Testis (tissue), 3 donors: ENCODE measurements around the gene OSCAR. TPM values are rescaled to one million over a fixed set of nuclear protein-coding genes. Genes with fewer than 3 reads are reported as not detected.

Experiments
- DNase-seq: peaks from one replicate; pipeline ENCODE4 v3.0.0-alpha.2; 2019
- H3K27ac ChIP-seq, 2 donors: fragments of 200-600 bp; sonication (generic); one replicate each; pipeline ENCODE4 v1.5.1; 2019
- H3K27me3 ChIP-seq: fragments of 200-600 bp; sonication (generic); one replicate; pipeline ENCODE4 v1.5.1; 2019
- H3K36me3 ChIP-seq: fragments of 200-600 bp; sonication (generic); one replicate; pipeline ENCODE4 v1.5.1; 2017; ENCODE audit warnings: low read depth; ENCODE audit errors: missing control alignments
- H3K4me1 ChIP-seq: fragments of 200-600 bp; sonication (generic); one replicate; pipeline ENCODE4 v1.5.1; 2019
- H3K4me3 ChIP-seq, 2 donors: fragments of 200-600 bp; sonication (generic); one replicate each; pipeline ENCODE4 v1.5.1; 2017 to 2019
- H3K9me3 ChIP-seq: fragments of 200-600 bp; sonication (generic); one replicate; pipeline ENCODE4 v1.5.1; 2017
- POLR2A ChIP-seq: fragments of 450-650 bp; IDR thresholded peaks from one replicate; pipeline ENCODE4 v1.6.1; 2017; ENCODE audit warnings: antibody characterized with exemption, mild to moderate bottlenecking, moderate library complexity
- WGBS, 2 donors: methylation state at CpG; one replicate each; pipeline ENCODE4 v1.1.5; 2018; 5-methylcytosine and 5-hydroxymethylcytosine counted together
- intact Hi-C: fragments of 100-400 bp; cut with DNase I; formaldehyde crosslinking; loops from one replicate; pipeline ENCODE4 v1.15.1; 2023; ENCODE audit warnings: low total_unique reads
- polyA plus RNA-seq: library from polyadenylated mRNA; stranded (reverse); fragments of 350-450 nt; fragmentation: Illumina TruSeq; extraction: RNeasy Lipid Tissue Mini Kit (QIAGEN cat#74804); gene quantifications from one replicate; pipeline ENCODE4 v1.2.3, GENCODE V29; 2014; ENCODE audit warnings: low read depth, low replicate concordance; ENCODE audit not compliant: insufficient read depth
- total RNA-seq, 2 donors: library from RNA; depleted of rRNA; stranded (reverse); fragments of >200 nt; gene quantifications; one replicate each; pipeline ENCODE4 v1.2.3, GENCODE V29; 2016
- TF ChIP-seq, protein P1 (sequence below), 3 experiments: fragments of 450-650 bp in 2 of 3; fragments of 200-600 bp in 1 of 3; sonication (generic) in 1 of 3; IDR thresholded peaks; one replicate each; pipeline ENCODE4 v1.5.1; 2016 to 2019; ENCODE audit warnings: antibody characterized with exemption in 3 of 3, mild to moderate bottlenecking in 2 of 3, moderate library complexity in 1 of 3

OSCAR gene
- total and polyA plus RNA-seq, 3 donors from 2014 or later, result 1.2 to 1.7 (median 1.7) TPM

DNA sequence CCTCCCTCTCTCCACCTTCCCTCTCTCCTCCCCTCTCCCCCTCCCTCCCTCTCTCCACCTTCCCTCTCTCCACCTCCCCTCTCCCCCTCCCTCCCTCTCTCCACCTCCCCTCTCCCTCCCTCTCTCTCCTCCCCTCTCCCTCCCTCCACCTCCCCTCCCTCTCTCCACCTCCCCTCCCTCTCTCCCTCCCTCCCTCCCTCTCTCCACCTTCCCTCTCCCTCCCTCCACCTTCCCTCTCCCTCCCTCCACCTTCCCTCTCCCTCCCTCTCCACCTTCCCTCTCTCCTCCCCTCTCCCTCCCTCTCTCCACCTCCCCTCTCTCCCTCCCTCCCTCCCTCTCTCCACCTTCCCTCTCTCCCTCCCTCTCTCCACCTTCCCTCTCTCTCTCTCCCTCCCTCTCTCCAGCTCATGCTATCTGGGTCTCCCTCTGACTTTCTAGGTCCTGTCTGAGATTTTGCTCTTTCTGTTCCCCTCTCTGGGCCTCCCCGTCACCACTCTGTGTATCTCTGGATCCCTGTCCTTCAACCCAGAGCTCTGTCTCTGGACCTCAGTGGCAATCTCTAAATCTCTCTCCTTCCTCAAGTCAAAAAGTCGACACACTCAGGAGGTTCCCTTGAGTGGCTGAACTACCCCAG is 33.5 kb upstream of the OSCAR start:
- WGBS, 2 donors, result 63 to 64% methylated on average over 2 of the region's 2 CpGs
- DNase-seq, result no peak
- TF ChIP-seq, protein P1, sequence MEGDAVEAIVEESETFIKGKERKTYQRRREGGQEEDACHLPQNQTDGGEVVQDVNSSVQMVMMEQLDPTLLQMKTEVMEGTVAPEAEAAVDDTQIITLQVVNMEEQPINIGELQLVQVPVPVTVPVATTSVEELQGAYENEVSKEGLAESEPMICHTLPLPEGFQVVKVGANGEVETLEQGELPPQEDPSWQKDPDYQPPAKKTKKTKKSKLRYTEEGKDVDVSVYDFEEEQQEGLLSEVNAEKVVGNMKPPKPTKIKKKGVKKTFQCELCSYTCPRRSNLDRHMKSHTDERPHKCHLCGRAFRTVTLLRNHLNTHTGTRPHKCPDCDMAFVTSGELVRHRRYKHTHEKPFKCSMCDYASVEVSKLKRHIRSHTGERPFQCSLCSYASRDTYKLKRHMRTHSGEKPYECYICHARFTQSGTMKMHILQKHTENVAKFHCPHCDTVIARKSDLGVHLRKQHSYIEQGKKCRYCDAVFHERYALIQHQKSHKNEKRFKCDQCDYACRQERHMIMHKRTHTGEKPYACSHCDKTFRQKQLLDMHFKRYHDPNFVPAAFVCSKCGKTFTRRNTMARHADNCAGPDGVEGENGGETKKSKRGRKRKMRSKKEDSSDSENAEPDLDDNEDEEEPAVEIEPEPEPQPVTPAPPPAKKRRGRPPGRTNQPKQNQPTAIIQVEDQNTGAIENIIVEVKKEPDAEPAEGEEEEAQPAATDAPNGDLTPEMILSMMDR (IDR thresholded peaks at IDR 0.05), result no peak
- no peak for TF ChIP-seq POLR2A
- intact Hi-C loops, result no loop called here
- Histone ChIP-seq H3K4me3 (no peak overlapping the region), H3K27ac (no peak overlapping the region), H3K4me1 (peaks cover 15% of the 10 kb centered on the region), H3K36me3 (no peaks in the 10 kb centered on the region), H3K27me3 (no peaks in the 10 kb centered on the region), H3K9me3 (no peaks in the 10 kb centered on the region)

DNA sequence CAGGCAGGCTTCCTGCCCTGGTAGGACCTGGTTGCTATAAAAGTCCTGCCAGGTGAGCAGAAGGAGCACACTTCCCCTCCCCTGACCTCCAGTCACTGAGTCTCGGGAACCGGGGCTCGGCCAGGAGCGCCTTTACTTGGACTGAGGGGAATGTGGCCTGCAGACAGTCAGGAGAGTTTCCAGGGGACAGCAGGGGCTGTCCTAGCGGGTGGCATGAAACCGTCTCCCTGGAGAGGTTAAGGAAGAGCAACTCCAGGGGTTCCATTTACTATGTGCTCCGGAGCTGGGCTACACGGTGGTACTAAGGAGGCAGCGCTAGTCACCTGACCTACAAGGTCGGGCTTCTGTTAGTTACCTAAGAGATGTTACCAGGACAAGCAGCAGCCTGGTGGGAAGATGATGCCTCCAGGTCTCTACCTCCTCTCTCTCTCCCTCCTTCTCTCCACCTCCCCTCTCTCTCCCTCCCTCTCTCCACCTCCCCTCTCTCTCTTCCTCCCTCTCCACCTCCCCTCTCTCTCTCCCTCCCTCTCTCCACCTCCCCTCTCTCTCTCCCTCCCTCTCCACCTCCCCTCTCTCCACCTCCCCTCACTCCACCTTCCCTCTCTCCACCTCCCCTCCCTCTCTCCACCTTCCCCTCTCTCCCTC is 32.8 kb upstream of the OSCAR start:
- no peak for DNase-seq
- H3K27me3 ChIP-seq, result no peaks in the 10 kb centered on the region
- peaks cover 9% of the 10 kb centered on the region for H3K4me1 ChIP-seq
- 72 to 76% methylated on average over 10 of the region's 10 CpGs for WGBS, 2 donors
- TF ChIP-seq POLR2A, result no peak
- TF ChIP-seq, protein P1 (IDR thresholded peaks at IDR 0.05), result no peak
- no peak overlapping the region for H3K4me3 ChIP-seq
- intact Hi-C loops, result no loop called here
- H3K27ac ChIP-seq, result no peak overlapping the region
- H3K36me3 ChIP-seq, result no peaks in the 10 kb centered on the region
- H3K9me3 ChIP-seq, result no peaks in the 10 kb centered on the region

DNA sequence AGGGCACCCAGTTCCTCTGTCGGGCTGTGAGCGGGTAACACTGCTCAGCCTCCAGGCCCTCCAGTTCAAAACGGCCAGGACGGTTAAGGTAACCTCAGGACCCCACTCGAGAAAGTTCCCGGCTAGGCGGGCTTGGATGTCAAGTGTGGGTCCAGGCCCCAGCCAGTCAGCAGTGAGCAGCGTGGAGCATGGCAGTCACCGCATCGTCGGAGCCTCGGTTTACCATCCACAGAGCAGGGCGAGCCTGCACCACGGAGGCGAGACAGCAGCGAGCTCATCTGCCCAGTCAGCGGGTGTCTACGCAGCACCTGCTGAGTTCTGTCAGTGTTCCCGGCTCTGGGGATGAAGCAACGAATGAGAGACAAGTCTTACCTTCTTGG is 29.0 kb upstream of the OSCAR start:
- intact Hi-C loops, result no loop called here
- H3K27me3 ChIP-seq, result no peaks in the 10 kb centered on the region
- H3K9me3 ChIP-seq, result no peaks in the 10 kb centered on the region
- no peaks in the 10 kb centered on the region for H3K4me1 ChIP-seq
- H3K36me3 ChIP-seq, result no peaks in the 10 kb centered on the region
- no peak for DNase-seq
- TF ChIP-seq POLR2A, result no peak
- TF ChIP-seq, protein P1 (IDR thresholded peaks at IDR 0.05), result no peak
- H3K27ac ChIP-seq, result no peak overlapping the region
- H3K4me3 ChIP-seq, result no peak overlapping the region
- WGBS, 2 donors, result 94 to 95% methylated on average over 19 to 20 of the region's 20 CpGs

DNA sequence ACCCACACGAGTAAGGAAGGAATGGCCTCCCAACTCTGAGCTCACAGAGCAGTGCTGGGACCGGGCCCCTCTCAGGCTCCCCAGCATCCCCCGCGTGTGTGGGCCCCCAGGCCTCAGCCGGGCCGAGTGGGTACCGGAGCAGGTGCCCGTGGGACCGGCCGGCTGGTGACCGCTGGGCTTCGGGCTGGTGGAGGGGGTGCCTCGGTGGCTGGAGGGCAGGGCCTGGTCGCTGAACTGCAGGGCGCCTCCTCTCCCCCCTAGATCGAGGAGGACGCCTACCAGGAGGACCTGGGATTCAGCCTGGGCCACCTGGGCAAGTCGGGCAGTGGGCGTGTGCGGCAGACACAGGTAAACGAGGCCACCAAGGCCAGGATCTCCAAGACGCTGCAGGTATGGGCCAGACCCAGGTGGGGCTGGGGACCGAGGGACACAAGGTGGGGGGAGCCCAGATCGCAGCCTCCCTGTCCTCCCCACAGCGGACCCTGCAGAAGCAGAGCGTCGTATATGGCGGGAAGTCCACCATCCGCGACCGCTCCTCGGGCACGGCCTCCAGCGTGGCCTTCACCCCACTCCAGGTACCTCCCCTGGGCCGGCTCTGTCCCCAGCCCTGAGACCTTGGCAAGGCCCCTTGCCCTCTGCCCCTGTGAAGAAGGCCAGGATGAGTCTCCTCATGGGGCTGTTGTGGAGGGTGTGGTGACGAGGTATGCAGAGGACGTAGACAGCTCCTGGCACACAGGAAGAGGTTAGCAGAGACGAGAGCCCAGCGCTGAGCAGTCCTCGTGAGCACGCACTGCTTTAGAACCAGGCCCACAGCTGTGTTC is 28.4 kb upstream of the OSCAR start:
- Histone ChIP-seq H3K4me3 (no peak overlapping the region), H3K4me1 (no peaks in the 10 kb centered on the region), H3K36me3 (no peaks in the 10 kb centered on the region), H3K9me3 (no peaks in the 10 kb centered on the region), H3K27me3 (no peaks in the 10 kb centered on the region), H3K27ac (no peak overlapping the region)
- TF ChIP-seq POLR2A, result no peak
- TF ChIP-seq, protein P1 (IDR thresholded peaks at IDR 0.05), result no peak
- no peak for DNase-seq
- intact Hi-C loops, result no loop called here
- WGBS, 2 donors, result 89 to 96% methylated on average over 5 to 41 of the region's 41 CpGs
